Transverse colon (tissue), 4 donors: ENCODE measurements around the gene LRRC23. TPM values are rescaled to one million over a fixed set of nuclear protein-coding genes. Genes with fewer than 3 reads are reported as not detected.

Source experiments
- DNase-seq: peaks from one replicate; pipeline ENCODE4 v3.0.0-alpha.2; 2019
- H3K27ac ChIP-seq, 4 donors: fragments of 200-600 bp; sonication (generic); 2 replicates each; pipeline ENCODE4 v1.5.1; 2016 to 2018; ENCODE audit warnings: inconsistent platforms in 4 of 4
- H3K27me3 ChIP-seq: fragments of 200-600 bp; sonication (generic); 2 replicates; pipeline ENCODE4 v1.5.1; 2017; ENCODE audit warnings: inconsistent platforms
- H3K36me3 ChIP-seq, 4 donors: fragments of 200-600 bp; sonication (generic); 2 replicates each; pipeline ENCODE4 v1.5.1; 2017 to 2019; ENCODE audit warnings: inconsistent platforms in 4 of 4
- H3K4me1 ChIP-seq, 4 donors: fragments of 200-600 bp; sonication (generic); 2 replicates each; pipeline ENCODE4 v1.5.1; 2017 to 2020; ENCODE audit warnings: inconsistent platforms in 4 of 4
- H3K4me3 ChIP-seq, 4 donors: fragments of 200-600 bp; sonication (generic); 1 replicate in 1 of 4; 2 replicates in 3 of 4; pipeline versions ENCODE4 v1.5.1 to v1.6.1; 2017 to 2019; ENCODE audit warnings: inconsistent platforms in 4 of 4
- H3K9me3 ChIP-seq, 2 donors: fragments of 200-600 bp; sonication (generic); 2 replicates each; pipeline ENCODE4 v1.5.1; 2017 to 2019; ENCODE audit warnings: inconsistent platforms in 2 of 2
- EP300 ChIP-seq: sonication (generic); formaldehyde crosslinking; IDR thresholded peaks from one replicate; pipeline ENCODE4 v1.6.1; 2017; ENCODE audit warnings: antibody characterized with exemption, low read depth
- POLR2A ChIP-seq: fragments of 450-650 bp; IDR thresholded peaks from one replicate; pipeline ENCODE4 v1.6.1; 2016; ENCODE audit warnings: antibody characterized with exemption, mild to moderate bottlenecking, moderate library complexity
- POLR2AphosphoS5 ChIP-seq, 3 donors: sonication (generic); formaldehyde crosslinking; IDR thresholded peaks; one replicate each; pipeline ENCODE4 v1.6.1; 2016; ENCODE audit warnings: antibody characterized with exemption in 3 of 3
- WGBS, 2 donors: methylation state at CpG; one replicate each; pipeline ENCODE4 v1.1.5; 2018; ENCODE audit warnings: low coverage in 1 of 2; 5-methylcytosine and 5-hydroxymethylcytosine counted together
- in situ Hi-C, 4 donors: fragments of 200-750 bp; cut with MboI; loops; one replicate each; pipeline versions ENCODE4 v1.15.0 to v1.15.1; 2017; ENCODE audit warnings: low sequenced_read_pairs in 3 of 4, low pct_ligation_motif_present in 1 of 4, low pct_unique_long_range_greater_than_20kb in 1 of 4
- intact Hi-C: fragments of 100-400 bp; cut with DNase I; formaldehyde crosslinking; loops from one replicate; pipeline ENCODE4 v1.15.1; 2023; ENCODE audit warnings: low total_unique reads
- small RNA-seq, 4 donors: library from RNA; depleted of rRNA; stranded (forward); fragments of <200 nt; gene quantifications; one replicate each; pipeline ENCODE3, GENCODE V24; 2016
- total RNA-seq, 4 donors: library from RNA; depleted of rRNA; stranded (reverse); fragments of >200 nt; gene quantifications; one replicate each; pipeline ENCODE4 v1.1.0, GENCODE V29; 2016
- TF ChIP-seq, protein P1 (sequence below), 5 experiments: fragments of 200-600 bp in 3 of 5; fragments of 450-650 bp in 2 of 5; sonication (generic) in 3 of 5; IDR thresholded peaks; 1 replicate in 2 of 5; 2 replicates in 3 of 5; pipeline ENCODE4 v1.5.1; 2016 to 2017; ENCODE audit warnings: antibody characterized with exemption in 5 of 5, inconsistent platforms in 3 of 5, mild to moderate bottlenecking in 2 of 5, moderate library complexity in 1 of 5

The LRRC23 gene
- total RNA-seq, 4 donors from 2014 or later, result 0.60 to 11.3 (median 5.9) TPM; not detected in 1

DNA sequence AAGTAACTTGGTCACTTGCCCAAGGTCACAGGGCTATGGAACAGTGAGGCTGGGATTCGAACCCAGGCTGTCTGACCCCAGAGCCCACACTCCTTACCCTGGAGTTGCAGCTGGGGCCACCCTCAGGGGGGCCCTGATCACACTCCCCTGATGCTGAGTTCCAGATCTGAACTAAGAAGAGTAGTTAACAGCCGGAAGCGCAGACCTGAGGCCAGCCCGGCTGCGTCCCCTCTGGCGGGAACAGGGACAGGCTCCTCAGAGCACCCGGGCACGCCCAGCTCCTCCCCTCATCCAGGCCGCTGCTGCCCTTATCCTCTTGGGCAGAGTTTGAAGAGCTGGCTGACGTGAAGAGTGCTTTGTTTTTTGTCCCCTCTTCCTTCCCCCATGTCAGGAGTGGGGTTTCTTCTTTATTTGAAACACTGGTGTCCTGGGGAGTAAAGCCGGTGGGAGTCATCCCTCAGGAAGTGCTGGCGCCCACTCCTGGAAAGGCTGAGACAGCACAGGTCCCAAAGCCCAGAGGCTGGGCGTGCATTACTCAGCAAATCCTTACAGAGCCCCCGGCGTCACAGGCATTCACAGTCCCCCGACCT, 57.2 kb downstream of the LRRC23 start:
- Histone ChIP-seq H3K9me3 (no peaks in the 10 kb centered on the region), H3K4me3 (peak overlapping the region in 3 of 4 donors; percentile 8 to 62 (median 54)), H3K27me3 (no peaks in the 10 kb centered on the region), H3K27ac (peak overlapping the region; percentile 89 to 95 (median 94)), H3K4me1 (peaks cover 23 to 65% (median 41%) of the 10 kb centered on the region in 4 donors), H3K36me3 (peaks cover 0 to 11% (median 2%) of the 10 kb centered on the region in 4 donors)
- TF ChIP-seq EP300, result no peak
- TF ChIP-seq POLR2A, result peak; percentile 48
- peak in 2 of 3 donors; percentile 28 to 82 for TF ChIP-seq POLR2AphosphoS5 (IDR thresholded peaks at IDR 0.05)
- TF ChIP-seq, protein P1, sequence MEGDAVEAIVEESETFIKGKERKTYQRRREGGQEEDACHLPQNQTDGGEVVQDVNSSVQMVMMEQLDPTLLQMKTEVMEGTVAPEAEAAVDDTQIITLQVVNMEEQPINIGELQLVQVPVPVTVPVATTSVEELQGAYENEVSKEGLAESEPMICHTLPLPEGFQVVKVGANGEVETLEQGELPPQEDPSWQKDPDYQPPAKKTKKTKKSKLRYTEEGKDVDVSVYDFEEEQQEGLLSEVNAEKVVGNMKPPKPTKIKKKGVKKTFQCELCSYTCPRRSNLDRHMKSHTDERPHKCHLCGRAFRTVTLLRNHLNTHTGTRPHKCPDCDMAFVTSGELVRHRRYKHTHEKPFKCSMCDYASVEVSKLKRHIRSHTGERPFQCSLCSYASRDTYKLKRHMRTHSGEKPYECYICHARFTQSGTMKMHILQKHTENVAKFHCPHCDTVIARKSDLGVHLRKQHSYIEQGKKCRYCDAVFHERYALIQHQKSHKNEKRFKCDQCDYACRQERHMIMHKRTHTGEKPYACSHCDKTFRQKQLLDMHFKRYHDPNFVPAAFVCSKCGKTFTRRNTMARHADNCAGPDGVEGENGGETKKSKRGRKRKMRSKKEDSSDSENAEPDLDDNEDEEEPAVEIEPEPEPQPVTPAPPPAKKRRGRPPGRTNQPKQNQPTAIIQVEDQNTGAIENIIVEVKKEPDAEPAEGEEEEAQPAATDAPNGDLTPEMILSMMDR (IDR thresholded peaks at IDR 0.05), result peak; percentile 33 to 76 (median 46)
- WGBS, 2 donors, result 0 to 5% methylated on average over 2 to 15 of the region's 16 CpGs
- intact Hi-C loops (loop anchor here (10.0 kb wide), 1 partner anchor 143 kb away; the partner anchor contains the start of gene C1RL), in situ Hi-C loops (no loop called here)
- peak; percentile 85 for DNase-seq

DNA sequence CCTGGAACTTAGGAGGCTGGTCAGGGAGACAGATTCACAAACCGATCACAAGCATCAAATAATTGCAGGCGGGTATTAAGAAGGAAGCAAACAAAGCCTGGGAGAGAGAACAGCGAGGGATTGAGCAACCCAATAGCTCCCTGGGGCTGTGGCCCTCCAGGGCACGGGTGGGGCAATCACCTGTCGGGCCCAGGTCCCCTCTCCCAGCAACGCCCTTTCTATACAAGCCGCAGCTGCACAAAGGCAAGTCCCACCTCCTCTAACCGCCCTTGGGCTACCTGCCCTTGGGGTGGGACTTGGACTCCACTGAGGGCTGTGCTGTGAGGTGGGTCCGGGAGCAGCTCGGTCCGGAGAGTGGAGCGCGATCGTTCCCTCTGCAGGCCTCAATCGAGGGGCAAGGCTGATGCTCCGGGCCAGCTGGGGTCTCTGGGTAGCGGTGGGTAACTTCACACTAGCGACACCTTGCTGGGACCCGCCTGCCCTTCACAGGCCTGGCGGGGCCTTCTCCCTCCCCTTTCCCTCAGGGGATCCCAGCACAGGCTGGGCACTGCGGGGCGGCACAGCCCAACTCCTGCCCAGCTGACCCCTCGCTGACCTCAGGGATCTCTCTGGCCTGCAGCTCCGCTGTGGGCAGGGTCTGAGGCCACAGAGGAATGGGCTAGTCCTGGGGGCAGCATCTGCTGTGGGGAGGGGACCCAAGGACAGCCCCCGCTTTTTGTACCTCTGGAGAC, 57.8 kb downstream of the LRRC23 start:
- in situ Hi-C loops, result no loop called here
- Histone ChIP-seq H3K27me3 (no peaks in the 10 kb centered on the region), H3K27ac (peak overlapping the region; percentile 89 to 95 (median 94)), H3K4me1 (peaks cover 23 to 68% (median 41%) of the 10 kb centered on the region in 4 donors), H3K9me3 (no peaks in the 10 kb centered on the region), H3K4me3 (peak overlapping the region in 3 of 4 donors; percentile 50 to 62 (median 54)), H3K36me3 (peaks cover 0 to 16% (median 5%) of the 10 kb centered on the region in 4 donors)
- TF ChIP-seq EP300 (peak; percentile 39), POLR2A (peak; percentile 82), POLR2AphosphoS5 (IDR thresholded peaks at IDR 0.05) (peak; percentile 73 to 97 (median 96))
- TF ChIP-seq, protein P1 (IDR thresholded peaks at IDR 0.05), result no peak
- WGBS, 2 donors, result 45% methylated on average over 20 of the region's 25 CpGs; no CpG with 5 or more reads in 1 of the 2 donors
- intact Hi-C loops, result loop anchor here (10.0 kb wide), 1 partner anchor 142 kb away; the partner anchor contains the start of gene C1RL
- DNase-seq, result peak; percentile 89

DNA sequence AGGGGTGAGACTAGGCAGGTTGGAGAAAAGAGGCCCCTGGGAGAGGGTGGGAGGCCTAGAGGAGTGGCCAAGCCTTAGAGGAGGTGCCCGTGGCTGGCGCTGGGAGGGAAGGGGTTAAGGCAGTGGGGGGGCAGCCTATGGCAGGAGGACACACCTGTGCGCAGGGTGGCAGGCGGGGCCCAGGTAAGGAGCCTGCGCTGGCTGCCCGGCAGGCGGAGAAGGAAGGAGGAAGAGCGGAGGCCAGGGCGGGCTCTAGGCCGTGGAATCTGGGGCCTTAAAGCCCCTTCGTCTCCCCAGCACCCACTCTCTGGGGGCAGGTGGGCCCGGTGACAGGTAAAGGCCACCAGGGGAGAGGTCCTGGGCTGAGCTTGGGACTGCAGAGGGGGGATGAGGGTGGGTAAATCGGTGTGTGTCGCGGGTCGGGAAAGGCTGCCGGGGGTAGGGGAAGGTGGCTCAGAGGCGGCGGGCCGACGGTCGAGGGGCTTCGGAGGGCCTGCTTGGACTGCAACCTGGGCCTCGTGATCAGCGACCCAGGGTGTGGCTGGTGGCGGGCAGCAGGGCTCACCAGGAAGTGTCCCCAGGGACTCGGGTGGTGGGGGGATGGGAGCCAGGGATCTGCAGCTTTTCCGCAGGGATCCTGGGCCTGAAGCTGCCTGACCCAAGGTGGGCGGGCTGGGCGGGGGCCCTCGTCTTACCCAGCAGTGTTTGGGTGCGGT, 58.6 kb downstream of the LRRC23 start:
- intact Hi-C loops, result loop anchor here (10.0 kb wide), 1 partner anchor 142 kb away; the partner anchor contains the start of gene C1RL
- H3K36me3 ChIP-seq, result peaks cover 0 to 18% (median 7%) of the 10 kb centered on the region in 4 donors
- in situ Hi-C loops, result no loop called here

More for the DNA sequence above, 58.6 kb downstream of the LRRC23 start:
- Histone ChIP-seq H3K27ac (peak overlapping the region; percentile 89 to 95 (median 94)), H3K9me3 (no peaks in the 10 kb centered on the region), H3K27me3 (no peaks in the 10 kb centered on the region), H3K4me1 (peaks cover 22 to 65% (median 43%) of the 10 kb centered on the region in 4 donors), H3K4me3 (peak overlapping the region; percentile 19 to 62 (median 52))
- TF ChIP-seq, protein P1 (IDR thresholded peaks at IDR 0.05), result peak in 2 of 5 experiments; percentile 59 to 85
- TF ChIP-seq POLR2AphosphoS5 (IDR thresholded peaks at IDR 0.05), result peak; percentile 91 to 97 (median 96)
- TF ChIP-seq EP300, result no peak
- peak; percentile 99 for TF ChIP-seq POLR2A
- 51% methylated on average over 30 of the region's 32 CpGs; no CpG with 5 or more reads in 1 of the 2 donors for WGBS, 2 donors
- peak; percentile 95 for DNase-seq

Small RNAs within 50 kb of the gene (small RNA-seq; reads per million reads assigned to genes)
- gene MIR141 (112 to 408 (median 227) reads per million in 4 donors), gene MIR200C (138 to 253 (median 208) reads per million in 4 donors), gene RNU7-1 (0 reads per million in 4 donors)

Other genes starting within 250 kb of the LRRC23 start
- gene ING4, start 241.7 kb upstream of the LRRC23 start, total RNA-seq, result 100 to 1,000 TPM in 1 of 4 donors, 10 to 100 TPM in 3; 41.8 to 165 (median 56.6) TPM
- 10 to 100 TPM; 34.8 to 49.4 (median 42.8) TPM for gene ZNF384, start 215.4 kb upstream of the LRRC23 start, total RNA-seq
- gene PIANP, start 204.0 kb upstream of the LRRC23 start, total RNA-seq, result under 1 TPM in 1 of 4 donors, not detected in 3; 0.64 TPM
- 10 to 100 TPM; 13.1 to 44.9 (median 36.9) TPM for gene COPS7A, start 180.8 kb upstream of the LRRC23 start, total RNA-seq
- gene MLF2, start 151.7 kb upstream of the LRRC23 start, total RNA-seq, result 100 to 1,000 TPM; 100 to 360 (median 164) TPM
- gene PTMS, start 138.5 kb upstream of the LRRC23 start, total RNA-seq, result 100 to 1,000 TPM in 1 of 4 donors, 10 to 100 TPM in 3; 64.0 to 124 (median 83.9) TPM
- gene LAG3, start 132.3 kb upstream of the LRRC23 start, total RNA-seq, result 1 to 10 TPM in 1 of 4 donors, under 1 TPM in 1, not detected in 2; 0.68 to 1.4 TPM
- gene CD4, start 115.3 kb upstream of the LRRC23 start, total RNA-seq, result 1 to 10 TPM in 3 of 4 donors, under 1 TPM in 1; 1.00 to 7.9 (median 2.8) TPM
- gene GPR162, start 83.0 kb upstream of the LRRC23 start, total RNA-seq, result 1 to 10 TPM in 3 of 4 donors, not detected in 1; 3.0 to 6.4 (median 3.1) TPM
- gene P3H3, start 76.4 kb upstream of the LRRC23 start, total RNA-seq, result 10 to 100 TPM in 3 of 4 donors, 1 to 10 TPM in 1; 5.9 to 32.9 (median 14.4) TPM
- under 1 TPM in 2 of 4 donors, not detected in 2; 0.14 to 0.32 TPM for gene GNB3, start 63.9 kb upstream of the LRRC23 start, total RNA-seq
- gene CDCA3, start 53.5 kb upstream of the LRRC23 start, total RNA-seq, result 1 to 10 TPM in 3 of 4 donors, not detected in 1; 3.0 to 8.8 (median 3.3) TPM
- 100 to 1,000 TPM in 1 of 4 donors, 10 to 100 TPM in 3; 30.5 to 171 (median 35.4) TPM for gene USP5, start 52.7 kb upstream of the LRRC23 start, total RNA-seq
- 100 to 1,000 TPM; 360 to 671 (median 400) TPM for gene TPI1, start 37.3 kb upstream of the LRRC23 start, total RNA-seq
- 10 to 100 TPM in 2 of 4 donors, 1 to 10 TPM in 2; 4.5 to 21.0 (median 8.2) TPM for gene SPSB2, start 31.5 kb upstream of the LRRC23 start, total RNA-seq
- 10 to 100 TPM in 2 of 4 donors, 1 to 10 TPM in 2; 7.2 to 14.1 (median 9.6) TPM for gene ENO2, start 9.8 kb downstream of the LRRC23 start, total RNA-seq
- 100 to 1,000 TPM in 2 of 4 donors, 10 to 100 TPM in 2; 59.1 to 160 (median 112) TPM for gene ATN1, start 23.1 kb downstream of the LRRC23 start, total RNA-seq
- not detected for gene RNU7-1, start 39.0 kb downstream of the LRRC23 start, total RNA-seq
- gene C12orf57, start 39.2 kb downstream of the LRRC23 start, total RNA-seq, result 100 to 1,000 TPM; 303 to 452 (median 386) TPM
- 10 to 100 TPM; 21.7 to 49.0 (median 36.1) TPM for gene PTPN6, start 46.5 kb downstream of the LRRC23 start, total RNA-seq
- gene PHB2, start 65.8 kb downstream of the LRRC23 start, total RNA-seq, result 100 to 1,000 TPM; 196 to 402 (median 263) TPM
- gene EMG1, start 66.1 kb downstream of the LRRC23 start, total RNA-seq, result 10 to 100 TPM in 3 of 4 donors, 1 to 10 TPM in 1; 5.6 to 30.6 (median 26.6) TPM
- 100 to 1,000 TPM in 3 of 4 donors, 10 to 100 TPM in 1; 56.1 to 271 (median 111) TPM for gene LPCAT3, start 113.7 kb downstream of the LRRC23 start, total RNA-seq
- 100 to 1,000 TPM; 103 to 191 (median 117) TPM for gene C1S, start 155.9 kb downstream of the LRRC23 start, total RNA-seq
- 100 to 1,000 TPM in 3 of 4 donors, 10 to 100 TPM in 1; 68.5 to 154 (median 125) TPM for gene C1R, start 187.6 kb downstream of the LRRC23 start, total RNA-seq
- 100 to 1,000 TPM in 1 of 4 donors, 10 to 100 TPM in 3; 39.6 to 261 (median 65.0) TPM for gene C1RL, start 204.4 kb downstream of the LRRC23 start, total RNA-seq
- gene RBP5, start 224.1 kb downstream of the LRRC23 start, total RNA-seq, result 1 to 10 TPM in 1 of 4 donors, under 1 TPM in 1, not detected in 2; 0.55 to 3.0 TPM
- gene CLSTN3, start 225.5 kb downstream of the LRRC23 start, total RNA-seq, result 10 to 100 TPM; 13.9 to 98.7 (median 24.4) TPM